GM12872 (cell line): ENCODE results near the gene RAB3C.

Experiments used
- TF ChIP-seq, protein P1 (sequence below): IDR thresholded peaks from 3 replicates; pipeline ENCODE4 v1.5.1; 2011; ENCODE audit warnings: low read depth, mild to moderate bottlenecking, low read length, moderate library complexity; ENCODE audit not compliant: insufficient read depth

Gene RAB3C

DNA sequence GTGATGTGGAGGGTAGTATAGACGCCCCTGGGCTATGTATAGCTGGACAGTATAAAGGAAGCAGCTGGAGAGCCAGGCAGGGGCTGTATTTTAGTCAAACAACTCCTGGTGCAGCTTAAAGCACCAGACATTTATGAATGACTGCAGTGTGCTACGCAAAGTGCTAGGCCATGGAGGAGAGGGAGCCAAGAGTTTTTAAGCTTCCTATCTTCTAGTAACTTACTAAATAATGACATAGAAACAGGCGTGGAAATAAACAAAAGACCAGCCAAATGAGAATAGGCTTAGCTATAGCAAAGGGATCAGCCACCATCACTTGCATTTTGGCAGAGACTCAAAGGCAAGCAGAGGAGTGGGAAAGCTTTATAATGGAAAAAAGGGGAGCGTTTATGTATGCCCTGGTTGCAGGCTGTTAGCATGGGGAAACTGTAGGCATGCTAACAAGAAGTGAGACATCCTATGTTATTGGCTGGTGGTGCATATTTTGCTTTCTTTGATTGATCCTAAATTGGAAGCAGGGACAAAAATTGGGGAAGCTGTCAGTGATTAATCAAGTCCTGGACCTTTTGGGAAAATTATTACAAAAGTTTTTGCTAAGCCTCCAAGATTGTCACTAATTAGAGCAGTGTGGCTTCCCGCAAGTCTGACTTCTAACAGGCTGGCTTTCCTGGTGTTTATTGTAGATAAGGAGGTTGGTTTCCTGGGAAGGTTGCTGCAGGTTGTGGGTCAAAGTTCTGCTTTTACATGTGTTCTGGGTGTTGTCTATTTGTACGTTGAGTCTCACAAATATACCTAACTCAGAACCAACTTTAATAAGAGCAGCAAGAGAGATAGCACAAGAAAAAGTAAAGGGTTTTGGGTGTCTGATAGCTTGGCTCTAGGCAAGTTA is 46.6 kb downstream of the RAB3C start:
- TF ChIP-seq, protein P1, sequence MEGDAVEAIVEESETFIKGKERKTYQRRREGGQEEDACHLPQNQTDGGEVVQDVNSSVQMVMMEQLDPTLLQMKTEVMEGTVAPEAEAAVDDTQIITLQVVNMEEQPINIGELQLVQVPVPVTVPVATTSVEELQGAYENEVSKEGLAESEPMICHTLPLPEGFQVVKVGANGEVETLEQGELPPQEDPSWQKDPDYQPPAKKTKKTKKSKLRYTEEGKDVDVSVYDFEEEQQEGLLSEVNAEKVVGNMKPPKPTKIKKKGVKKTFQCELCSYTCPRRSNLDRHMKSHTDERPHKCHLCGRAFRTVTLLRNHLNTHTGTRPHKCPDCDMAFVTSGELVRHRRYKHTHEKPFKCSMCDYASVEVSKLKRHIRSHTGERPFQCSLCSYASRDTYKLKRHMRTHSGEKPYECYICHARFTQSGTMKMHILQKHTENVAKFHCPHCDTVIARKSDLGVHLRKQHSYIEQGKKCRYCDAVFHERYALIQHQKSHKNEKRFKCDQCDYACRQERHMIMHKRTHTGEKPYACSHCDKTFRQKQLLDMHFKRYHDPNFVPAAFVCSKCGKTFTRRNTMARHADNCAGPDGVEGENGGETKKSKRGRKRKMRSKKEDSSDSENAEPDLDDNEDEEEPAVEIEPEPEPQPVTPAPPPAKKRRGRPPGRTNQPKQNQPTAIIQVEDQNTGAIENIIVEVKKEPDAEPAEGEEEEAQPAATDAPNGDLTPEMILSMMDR, result no peak

DNA sequence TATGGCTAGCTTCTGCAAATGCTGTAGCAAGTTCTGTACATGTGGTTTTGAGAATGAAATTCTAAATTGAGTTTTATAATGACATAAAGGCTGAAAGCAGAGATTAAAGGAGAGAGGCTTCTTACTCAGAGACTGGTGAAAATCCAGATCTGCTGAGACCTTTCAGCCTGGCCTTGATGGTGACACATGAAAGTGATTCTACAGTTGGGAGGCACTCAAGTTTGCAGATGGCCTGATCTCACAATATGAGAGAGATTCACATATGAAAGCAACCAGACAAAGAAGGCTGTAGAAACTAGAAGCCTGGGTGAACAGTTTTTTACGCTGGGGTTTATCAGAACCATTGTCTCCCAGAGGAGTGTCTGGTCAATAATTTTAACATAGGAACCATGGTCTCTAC is 49.0 kb downstream of the RAB3C start:
- TF ChIP-seq, protein P1, result no peak

DNA sequence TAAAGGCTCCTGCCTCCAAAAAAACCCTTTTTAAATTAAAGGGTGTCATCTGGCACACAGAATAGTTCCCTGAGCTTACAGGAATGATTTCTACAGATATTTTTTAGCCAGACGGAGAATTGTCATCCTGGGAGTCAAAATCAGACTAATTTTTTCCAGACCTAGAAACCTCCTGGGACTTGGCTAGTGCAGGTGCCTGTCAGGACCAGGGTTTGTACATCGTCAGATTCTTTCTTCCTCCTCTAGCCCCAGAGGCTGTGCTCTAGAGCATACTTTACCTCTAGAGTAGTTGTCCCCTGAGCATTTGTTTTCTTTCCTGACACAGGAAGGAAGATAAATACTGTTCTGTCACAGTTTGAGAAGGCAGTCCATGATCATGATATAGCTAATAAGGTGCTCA is 52.5 kb downstream of the RAB3C start:
- TF ChIP-seq, protein P1, result no peak

DNA sequence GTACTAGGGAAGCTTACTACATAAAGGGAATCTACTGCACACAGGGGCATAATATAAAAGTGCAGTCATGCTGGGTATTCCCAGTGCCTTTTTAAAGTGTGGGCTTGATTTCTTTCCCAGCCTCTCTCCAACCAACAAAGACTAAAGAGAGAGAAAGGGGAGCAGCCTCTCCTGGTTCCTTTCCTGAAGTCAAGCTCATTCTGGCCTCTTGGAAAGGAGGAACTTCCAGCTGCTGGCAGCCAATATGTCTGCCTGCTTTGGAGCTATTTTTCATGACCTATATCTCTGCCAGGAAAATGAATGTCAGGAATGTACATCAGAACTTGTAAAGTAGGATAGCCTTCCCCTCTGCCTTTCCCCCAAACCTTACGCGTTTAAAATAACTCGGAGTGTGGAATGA is 57.1 kb downstream of the RAB3C start:
- TF ChIP-seq, protein P1, result no peak

DNA sequence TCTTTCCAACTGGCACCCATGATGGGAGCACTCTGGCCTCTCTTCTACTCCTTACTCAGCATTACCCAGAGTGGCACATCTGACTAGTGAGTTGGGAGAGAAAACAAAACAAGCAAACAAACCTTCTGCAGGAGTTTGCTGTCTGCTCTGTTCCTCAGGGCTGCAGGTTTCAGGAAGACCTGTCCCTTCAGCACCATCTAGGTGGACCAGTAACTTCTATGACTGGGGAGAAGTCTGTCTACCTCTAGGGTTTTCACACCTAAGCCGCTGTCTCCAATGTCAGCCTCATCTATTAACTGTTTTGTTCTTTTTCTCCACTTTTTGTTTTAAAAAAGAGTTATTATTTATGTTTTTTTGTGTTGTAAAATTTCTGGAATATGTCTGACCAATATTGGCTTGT is 58.7 kb downstream of the RAB3C start:
- TF ChIP-seq, protein P1, result no peak

DNA sequence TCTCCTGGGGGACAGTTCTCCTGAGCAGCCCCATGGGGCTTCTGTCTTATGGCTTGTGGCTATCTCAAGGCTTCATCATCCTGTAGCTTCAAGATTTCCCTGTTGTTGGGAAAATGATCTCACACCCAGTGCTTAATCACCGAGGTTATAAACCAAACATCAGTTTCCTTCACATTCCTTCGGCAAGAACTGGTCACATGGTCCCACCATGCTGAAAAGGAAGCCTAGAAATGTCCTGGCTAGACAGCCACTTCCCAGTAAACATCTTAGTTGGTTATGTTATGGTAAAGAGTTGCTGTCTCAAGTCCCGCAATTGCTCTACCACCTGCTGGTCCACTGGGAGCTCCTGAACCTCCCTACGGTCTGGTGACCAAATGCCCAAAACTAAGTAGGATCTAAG is 66.0 kb downstream of the RAB3C start:
- TF ChIP-seq, protein P1, result no peak

DNA sequence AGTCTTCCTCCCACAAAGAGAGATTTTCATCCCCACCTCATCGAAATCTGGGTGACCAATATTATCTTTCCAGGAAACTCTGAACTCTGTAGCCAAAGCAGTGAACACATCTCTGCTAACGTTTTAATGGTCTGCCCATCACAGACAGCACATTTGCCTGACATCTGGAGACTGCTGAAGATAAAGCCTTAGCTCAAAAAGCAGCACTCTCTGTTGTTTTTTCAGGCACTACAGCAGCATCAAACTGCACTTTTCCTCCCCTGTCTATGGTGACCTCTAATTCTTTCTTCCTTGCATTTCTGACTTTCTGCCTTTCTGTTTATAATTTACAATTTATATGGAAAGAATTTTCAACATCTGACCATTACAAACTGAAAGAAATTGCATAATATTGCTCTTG is 66.8 kb downstream of the RAB3C start:
- TF ChIP-seq, protein P1, result no peak
